Panc1 (cell line): ENCODE results near the gene CCRL2. TPM values are rescaled to one million over a fixed set of nuclear protein-coding genes. Genes with fewer than 3 reads are reported as not detected.

Experiments
- ATAC-seq: fragments of 200-7000 bp; cut with Tn5 transposase; 2 replicates; pipeline ENCODE4 v1.9.1; 2020; ENCODE audit warnings: mild to moderate bottlenecking, moderate library complexity
- BruUV-seq: library from RNA; stranded (reverse); fragments of 400-500 nt; replicated peaks from 2 replicates; lab custom pipeline; 2021; lab: Mats Ljungman, UMichigan
- CTCF ChIA-PET: fragments of 300-600 bp; sonication (Branson Sonifier 250); formaldehyde crosslinking; loops from one replicate; lab custom pipeline; 2022; ENCODE audit warnings: antibody characterized with exemption; lab: Charles Lee
- POLR2A ChIA-PET: fragments of 300-600 bp; sonication (Branson Sonifier 250); formaldehyde crosslinking; loops from one replicate; lab custom pipeline; 2022; ENCODE audit warnings: antibody characterized with exemption; lab: Charles Lee
- DNase-seq: peaks from one replicate; pipeline ENCODE4 v3.0.0-alpha.2; 2010; ENCODE audit warnings: low read depth, low spot score
- H3K27ac ChIP-seq: 2 replicates; pipeline ENCODE4 v1.5.1; 2011; ENCODE audit warnings: mild to moderate bottlenecking, low read length, inconsistent platforms
- H3K27me3 ChIP-seq: fragments of 200-500 bp; sonication (Bioruptor generic); 2 replicates; pipeline ENCODE4 v1.6.0; 2014; ENCODE audit warnings: low read length, inconsistent platforms; ENCODE audit not compliant: control insufficient read depth, insufficient read depth
- H3K36me3 ChIP-seq: fragments of 200-500 bp; sonication (Bioruptor generic); 2 replicates; pipeline ENCODE4 v1.5.1; 2014; ENCODE audit warnings: inconsistent platforms, mild to moderate bottlenecking, low read length, moderate library complexity; ENCODE audit not compliant: control insufficient read depth, insufficient read depth
- H3K4me1 ChIP-seq: 2 replicates; pipeline ENCODE4 v1.5.1; 2011; ENCODE audit warnings: inconsistent platforms, mild to moderate bottlenecking, low read length, moderate library complexity; ENCODE audit not compliant: control insufficient read depth, insufficient read depth
- H3K4me3 ChIP-seq, 2 experiments: 2 replicates each; pipeline ENCODE4 v1.5.1; 2011 to 2012; ENCODE audit warnings: low read depth in 2 of 2, low read length in 2 of 2, mild to moderate bottlenecking in 2 of 2, inconsistent platforms in 1 of 2, moderate library complexity in 1 of 2
- H3K9me3 ChIP-seq: fragments of 200-500 bp; sonication (Bioruptor generic); 2 replicates; pipeline ENCODE4 v1.5.1; 2014; ENCODE audit warnings: low read depth, mild to moderate bottlenecking, inconsistent platforms, low read length, moderate library complexity; ENCODE audit not compliant: control insufficient read depth, insufficient read depth
- POLR2AphosphoS5 ChIP-seq: IDR thresholded peaks from 2 replicates; pipeline ENCODE4 v1.6.1; 2012; ENCODE audit warnings: mild to moderate bottlenecking, low read depth, low read length, moderate library complexity
- SIN3A ChIP-seq: IDR thresholded peaks from 2 replicates; pipeline ENCODE4 v1.6.1; 2012; ENCODE audit warnings: low read depth, mild to moderate bottlenecking, low read length, moderate library complexity, borderline replicate concordance; ENCODE audit not compliant: insufficient read depth
- TCF7L2 ChIP-seq: IDR thresholded peaks from 2 replicates; pipeline ENCODE4 v1.6.1; 2011; ENCODE audit warnings: mild to moderate bottlenecking, low read depth, low read length, inconsistent platforms
- in situ Hi-C: cut with HindIII; loops from 2 replicates; pipeline ENCODE4 v1.10.0; 2016; ENCODE audit warnings: low sequenced_read_pairs, low pct_unique_long_range_greater_than_20kb
- intact Hi-C: fragments of 100-400 bp; cut with micrococcal nuclease; formaldehyde crosslinking; loops from one replicate; pipeline ENCODE4 v1.10.0; 2022; ENCODE audit not compliant: unreplicated experiment
- total RNA-seq: library from RNA; stranded (reverse); gene quantifications from one replicate; pipeline ENCODE4 v1.2.1, GENCODE V29; 2021; ENCODE audit not compliant: unreplicated experiment
- TF ChIP-seq, protein P1 (sequence below), 2 experiments: IDR thresholded peaks; 2 replicates each; pipeline ENCODE4 v1.6.1; 2011 to 2012; ENCODE audit warnings: low read depth in 2 of 2, control low read depth in 1 of 2, low read length in 1 of 2, mild to moderate bottlenecking in 1 of 2, moderate library complexity in 1 of 2; ENCODE audit not compliant: insufficient read depth in 1 of 2
- TF ChIP-seq, protein P2 (sequence below): fragments of 450-650 bp; IDR thresholded peaks from 2 replicates; pipeline ENCODE4 v1.5.1; 2017; ENCODE audit warnings: mild to moderate bottlenecking

Gene CCRL2
- total RNA-seq, 1 experiment from 2014 or later, result not detected

DNA sequence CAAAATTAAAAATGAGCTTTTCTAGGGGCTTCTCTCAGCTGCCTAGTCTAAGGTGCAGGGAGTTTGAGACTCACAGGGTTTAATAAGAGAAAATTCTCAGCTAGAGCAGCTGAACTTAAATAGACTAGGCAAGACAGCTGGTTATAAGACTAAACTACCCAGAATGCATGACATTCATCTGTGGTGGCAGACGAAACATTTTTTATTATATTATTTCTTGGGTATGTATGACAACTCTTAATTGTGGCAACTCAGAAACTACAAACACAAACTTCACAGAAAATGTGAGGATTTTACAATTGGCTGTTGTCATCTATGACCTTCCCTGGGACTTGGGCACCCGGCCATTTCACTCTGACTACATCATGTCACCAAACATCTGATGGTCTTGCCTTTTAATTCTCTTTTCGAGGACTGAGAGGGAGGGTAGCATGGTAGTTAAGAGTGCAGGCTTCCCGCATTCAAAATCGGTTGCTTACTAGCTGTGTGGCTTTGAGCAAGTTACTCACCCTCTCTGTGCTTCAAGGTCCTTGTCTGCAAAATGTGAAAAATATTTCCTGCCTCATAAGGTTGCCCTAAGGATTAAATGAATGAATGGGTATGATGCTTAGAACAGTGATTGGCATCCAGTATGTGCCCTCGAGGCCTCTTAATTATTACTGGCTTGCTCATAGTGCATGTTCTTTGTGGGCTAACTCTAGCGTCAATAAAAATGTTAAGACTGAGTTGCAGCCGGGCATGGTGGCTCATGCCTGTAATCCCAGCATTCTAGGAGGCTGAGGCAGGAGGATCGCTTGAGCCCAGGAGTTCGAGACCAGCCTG, 35.3 kb upstream of the CCRL2 start:
- in situ Hi-C loops, result no loop called here
- POLR2A ChIA-PET, result no interaction called here
- intact Hi-C loops, result loop anchor here (10.0 kb wide), 2 partner anchors 287 to 437 kb away; no protein-coding TSS in a partner anchor
- CTCF ChIA-PET, result no interaction called here
- Histone ChIP-seq H3K27me3 (no peaks in the 10 kb centered on the region; the same call in none of the 2 replicates), H3K36me3 (no peaks in the 10 kb centered on the region), H3K27ac (no peak overlapping the region), H3K9me3 (no peaks in the 10 kb centered on the region), H3K4me3 (no peak overlapping the region), H3K4me1 (no peaks in the 10 kb centered on the region)
- TF ChIP-seq, protein P1, sequence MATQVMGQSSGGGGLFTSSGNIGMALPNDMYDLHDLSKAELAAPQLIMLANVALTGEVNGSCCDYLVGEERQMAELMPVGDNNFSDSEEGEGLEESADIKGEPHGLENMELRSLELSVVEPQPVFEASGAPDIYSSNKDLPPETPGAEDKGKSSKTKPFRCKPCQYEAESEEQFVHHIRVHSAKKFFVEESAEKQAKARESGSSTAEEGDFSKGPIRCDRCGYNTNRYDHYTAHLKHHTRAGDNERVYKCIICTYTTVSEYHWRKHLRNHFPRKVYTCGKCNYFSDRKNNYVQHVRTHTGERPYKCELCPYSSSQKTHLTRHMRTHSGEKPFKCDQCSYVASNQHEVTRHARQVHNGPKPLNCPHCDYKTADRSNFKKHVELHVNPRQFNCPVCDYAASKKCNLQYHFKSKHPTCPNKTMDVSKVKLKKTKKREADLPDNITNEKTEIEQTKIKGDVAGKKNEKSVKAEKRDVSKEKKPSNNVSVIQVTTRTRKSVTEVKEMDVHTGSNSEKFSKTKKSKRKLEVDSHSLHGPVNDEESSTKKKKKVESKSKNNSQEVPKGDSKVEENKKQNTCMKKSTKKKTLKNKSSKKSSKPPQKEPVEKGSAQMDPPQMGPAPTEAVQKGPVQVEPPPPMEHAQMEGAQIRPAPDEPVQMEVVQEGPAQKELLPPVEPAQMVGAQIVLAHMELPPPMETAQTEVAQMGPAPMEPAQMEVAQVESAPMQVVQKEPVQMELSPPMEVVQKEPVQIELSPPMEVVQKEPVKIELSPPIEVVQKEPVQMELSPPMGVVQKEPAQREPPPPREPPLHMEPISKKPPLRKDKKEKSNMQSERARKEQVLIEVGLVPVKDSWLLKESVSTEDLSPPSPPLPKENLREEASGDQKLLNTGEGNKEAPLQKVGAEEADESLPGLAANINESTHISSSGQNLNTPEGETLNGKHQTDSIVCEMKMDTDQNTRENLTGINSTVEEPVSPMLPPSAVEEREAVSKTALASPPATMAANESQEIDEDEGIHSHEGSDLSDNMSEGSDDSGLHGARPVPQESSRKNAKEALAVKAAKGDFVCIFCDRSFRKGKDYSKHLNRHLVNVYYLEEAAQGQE (IDR thresholded peaks at IDR 0.05; ENCODE audit: insufficient read depth in 1 of 2, low read depth in 2 of 2, low read length in 1 of 2), result no peak
- TF ChIP-seq POLR2AphosphoS5, result no peak
- TF ChIP-seq, protein P2, sequence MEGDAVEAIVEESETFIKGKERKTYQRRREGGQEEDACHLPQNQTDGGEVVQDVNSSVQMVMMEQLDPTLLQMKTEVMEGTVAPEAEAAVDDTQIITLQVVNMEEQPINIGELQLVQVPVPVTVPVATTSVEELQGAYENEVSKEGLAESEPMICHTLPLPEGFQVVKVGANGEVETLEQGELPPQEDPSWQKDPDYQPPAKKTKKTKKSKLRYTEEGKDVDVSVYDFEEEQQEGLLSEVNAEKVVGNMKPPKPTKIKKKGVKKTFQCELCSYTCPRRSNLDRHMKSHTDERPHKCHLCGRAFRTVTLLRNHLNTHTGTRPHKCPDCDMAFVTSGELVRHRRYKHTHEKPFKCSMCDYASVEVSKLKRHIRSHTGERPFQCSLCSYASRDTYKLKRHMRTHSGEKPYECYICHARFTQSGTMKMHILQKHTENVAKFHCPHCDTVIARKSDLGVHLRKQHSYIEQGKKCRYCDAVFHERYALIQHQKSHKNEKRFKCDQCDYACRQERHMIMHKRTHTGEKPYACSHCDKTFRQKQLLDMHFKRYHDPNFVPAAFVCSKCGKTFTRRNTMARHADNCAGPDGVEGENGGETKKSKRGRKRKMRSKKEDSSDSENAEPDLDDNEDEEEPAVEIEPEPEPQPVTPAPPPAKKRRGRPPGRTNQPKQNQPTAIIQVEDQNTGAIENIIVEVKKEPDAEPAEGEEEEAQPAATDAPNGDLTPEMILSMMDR, result no peak
- no peak for TF ChIP-seq SIN3A
- no peak for TF ChIP-seq TCF7L2
- no TSS peak for BruUV-seq
- ATAC-seq (no peak), DNase-seq (no peak)

DNA sequence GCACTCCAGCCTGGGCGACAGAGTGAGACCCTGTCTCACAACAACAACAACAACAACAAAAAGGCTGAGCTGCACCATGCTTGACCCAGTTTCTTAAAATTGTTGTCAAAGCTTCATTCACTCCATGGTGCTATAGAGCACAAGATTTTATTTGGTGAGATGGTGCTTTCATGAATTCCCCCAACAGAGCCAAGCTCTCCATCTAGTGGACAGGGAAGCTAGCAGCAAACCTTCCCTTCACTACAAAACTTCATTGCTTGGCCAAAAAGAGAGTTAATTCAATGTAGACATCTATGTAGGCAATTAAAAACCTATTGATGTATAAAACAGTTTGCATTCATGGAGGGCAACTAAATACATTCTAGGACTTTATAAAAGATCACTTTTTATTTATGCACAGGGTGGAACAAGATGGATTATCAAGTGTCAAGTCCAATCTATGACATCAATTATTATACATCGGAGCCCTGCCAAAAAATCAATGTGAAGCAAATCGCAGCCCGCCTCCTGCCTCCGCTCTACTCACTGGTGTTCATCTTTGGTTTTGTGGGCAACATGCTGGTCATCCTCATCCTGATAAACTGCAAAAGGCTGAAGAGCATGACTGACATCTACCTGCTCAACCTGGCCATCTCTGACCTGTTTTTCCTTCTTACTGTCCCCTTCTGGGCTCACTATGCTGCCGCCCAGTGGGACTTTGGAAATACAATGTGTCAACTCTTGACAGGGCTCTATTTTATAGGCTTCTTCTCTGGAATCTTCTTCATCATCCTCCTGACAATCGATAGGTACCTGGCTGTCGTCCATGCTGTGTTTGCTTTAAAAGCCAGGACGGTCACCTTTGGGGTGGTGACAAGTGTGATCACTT, 34.3 kb upstream of the CCRL2 start:
- DNase-seq, result no peak
- in situ Hi-C loops, result no loop called here
- BruUV-seq, result no TSS peak

More for the DNA sequence above, 34.3 kb upstream of the CCRL2 start:
- ChIA-PET POLR2A (no interaction called here), CTCF (no interaction called here)
- no peak for ATAC-seq
- intact Hi-C loops, result loop anchor here (10.0 kb wide), 2 partner anchors 288 to 438 kb away; no protein-coding TSS in a partner anchor
- Histone ChIP-seq H3K4me1 (no peaks in the 10 kb centered on the region), H3K9me3 (no peaks in the 10 kb centered on the region), H3K27me3 (no peaks in the 10 kb centered on the region; the same call in none of the 2 replicates), H3K27ac (no peak overlapping the region), H3K36me3 (no peaks in the 10 kb centered on the region), H3K4me3 (no peak overlapping the region)
- TF ChIP-seq, protein P1 (IDR thresholded peaks at IDR 0.05; ENCODE audit: insufficient read depth in 1 of 2, low read depth in 2 of 2, low read length in 1 of 2), result no peak
- TF ChIP-seq POLR2AphosphoS5, result no peak
- TF ChIP-seq, protein P2, result peak; percentile 63
